GM12873 (cell line): Measurements from ENCODE around the gene SELENOH.
A peak's percentile ranks its signal among the peaks of the same experiment; 100 is the strongest.

Experiments used
- CTCF ChIP-seq: IDR thresholded peaks from 2 replicates; pipeline ENCODE4 v1.5.1; 2012; ENCODE audit warnings: low read depth, mild to moderate bottlenecking, moderate library complexity, low read length, control low read depth; ENCODE audit not compliant: insufficient read depth; ENCODE audit errors: missing control alignments

The SELENOH gene

GRCh38 chr11:57735619-57736298, 5.5 kb upstream of the SELENOH start:
- no peak for TF ChIP-seq CTCF

GRCh38 chr11:57742087-57742452, 779 bp downstream of the SELENOH start:
- no peak for TF ChIP-seq CTCF

- TF ChIP-seq CTCF: no peak
Measured at GRCh38 chr11:57744357-57744756, 3.1 kb downstream of the SELENOH start.

- TF ChIP-seq CTCF: no peak
Measured at GRCh38 chr11:57745206-57745605, 3.9 kb downstream of the SELENOH start.

GRCh38 chr11:57746920-57747319, 5.6 kb downstream of the SELENOH start:
- no peak for TF ChIP-seq CTCF

GRCh38 chr11:57751176-57751575, 9.9 kb downstream of the SELENOH start:
- TF ChIP-seq CTCF: no peak

- peak; percentile 46 for TF ChIP-seq CTCF
Measured at GRCh38 chr11:57751676-57752253, 10.5 kb downstream of the SELENOH start, which contains the start of gene BTBD18. Gene BTBD18, minus strand, starts transcription at chr11:57751819. Its CDS starts 631 bp downstream, at chr11:57751188.
